T47D (cell line): ENCODE results near the gene DLGAP4.

Experiments used
- DNase-seq, 2 experiments: peaks; one replicate each; pipeline versions ENCODE4 v3.0.0 to v3.0.0-alpha.2; 2011 to 2012; ENCODE audit warnings: low read depth in 1 of 2, low spot score in 1 of 2
- JUND ChIP-seq: IDR thresholded peaks from 2 replicates; pipeline ENCODE4 v1.6.1; 2012; ENCODE audit warnings: low read depth
- in situ Hi-C: cut with HindIII; loops from 2 replicates; pipeline ENCODE4 v1.10.0; 2016; ENCODE audit warnings: low sequenced_read_pairs, low pct_unique_long_range_greater_than_20kb

The DLGAP4 gene

DNA sequence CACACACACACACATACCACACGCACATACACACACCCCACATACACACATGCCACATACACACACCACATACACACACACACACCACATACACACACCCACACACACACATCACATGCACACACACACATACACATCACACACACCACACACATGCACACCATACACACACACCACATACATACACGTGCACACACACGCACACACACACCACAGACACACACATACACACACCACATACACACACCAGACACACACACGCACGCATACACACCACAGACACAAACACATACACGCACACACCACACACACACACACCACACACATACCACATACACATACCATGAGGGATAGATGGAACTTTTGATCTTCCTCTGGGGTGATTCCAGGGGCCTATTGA is 90.2 kb downstream of the DLGAP4 start:
- no peak for DNase-seq
- TF ChIP-seq JUND, result no peak
- in situ Hi-C loops, result no loop called here

DNA sequence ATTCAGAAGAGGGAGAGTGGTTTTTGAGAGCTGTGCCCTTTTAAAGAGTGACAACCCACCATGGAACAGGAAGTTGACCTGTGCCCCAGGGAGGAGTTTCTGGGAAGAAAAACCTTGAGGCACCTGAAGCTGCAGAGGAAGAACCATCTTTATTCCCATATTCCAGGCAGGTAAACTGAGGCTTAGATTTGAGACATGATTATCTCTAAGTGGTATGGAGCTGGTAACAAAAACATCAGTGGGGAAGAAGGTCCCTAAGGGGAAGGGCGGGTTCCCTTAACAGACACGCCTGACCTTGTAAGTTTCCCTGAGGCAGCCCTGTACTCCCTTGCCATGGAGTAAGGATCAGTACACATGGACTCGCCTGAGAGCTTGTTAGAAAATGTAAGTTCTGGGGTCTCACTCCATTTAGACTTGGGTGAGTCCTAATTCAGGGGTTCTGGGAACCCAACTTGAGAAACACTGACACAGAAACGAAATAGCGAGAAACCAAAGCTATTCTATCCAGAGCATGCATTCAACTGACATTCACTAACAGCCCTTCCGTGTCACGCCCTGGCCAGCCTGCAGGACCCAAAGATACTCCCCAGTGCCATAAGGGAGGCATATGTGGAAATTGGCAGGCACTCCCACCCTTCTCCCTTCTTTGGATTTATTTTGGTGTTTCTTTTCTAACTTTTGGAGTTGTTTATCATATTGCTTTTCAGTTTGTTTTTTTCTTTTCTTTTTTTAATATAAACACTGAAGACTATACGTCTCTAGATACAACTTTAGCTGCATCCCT is 90.9 kb downstream of the DLGAP4 start:
- in situ Hi-C loops, result no loop called here
- no peak for TF ChIP-seq JUND
- DNase-seq, result no peak

DNA sequence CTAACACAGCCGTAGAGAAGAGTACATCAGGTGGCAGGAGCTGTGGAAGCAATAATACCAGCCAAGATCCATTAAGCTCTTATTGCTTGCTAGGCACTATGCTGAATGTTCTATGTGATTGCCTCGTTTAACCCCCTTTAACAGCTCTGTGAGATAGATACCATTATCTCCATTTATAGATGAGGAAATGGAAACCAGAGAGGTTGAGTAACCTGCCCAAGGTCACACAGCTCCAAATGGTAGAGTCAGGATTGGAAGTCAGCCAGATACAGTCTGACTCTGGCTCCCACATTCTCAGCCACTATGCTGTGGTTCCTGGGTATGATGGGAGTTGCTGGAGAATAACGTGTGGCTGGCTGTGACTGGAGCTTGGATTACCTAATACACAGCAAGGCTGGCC is 92.4 kb downstream of the DLGAP4 start:
- DNase-seq, result no peak
- no peak for TF ChIP-seq JUND
- in situ Hi-C loops, result no loop called here

DNA sequence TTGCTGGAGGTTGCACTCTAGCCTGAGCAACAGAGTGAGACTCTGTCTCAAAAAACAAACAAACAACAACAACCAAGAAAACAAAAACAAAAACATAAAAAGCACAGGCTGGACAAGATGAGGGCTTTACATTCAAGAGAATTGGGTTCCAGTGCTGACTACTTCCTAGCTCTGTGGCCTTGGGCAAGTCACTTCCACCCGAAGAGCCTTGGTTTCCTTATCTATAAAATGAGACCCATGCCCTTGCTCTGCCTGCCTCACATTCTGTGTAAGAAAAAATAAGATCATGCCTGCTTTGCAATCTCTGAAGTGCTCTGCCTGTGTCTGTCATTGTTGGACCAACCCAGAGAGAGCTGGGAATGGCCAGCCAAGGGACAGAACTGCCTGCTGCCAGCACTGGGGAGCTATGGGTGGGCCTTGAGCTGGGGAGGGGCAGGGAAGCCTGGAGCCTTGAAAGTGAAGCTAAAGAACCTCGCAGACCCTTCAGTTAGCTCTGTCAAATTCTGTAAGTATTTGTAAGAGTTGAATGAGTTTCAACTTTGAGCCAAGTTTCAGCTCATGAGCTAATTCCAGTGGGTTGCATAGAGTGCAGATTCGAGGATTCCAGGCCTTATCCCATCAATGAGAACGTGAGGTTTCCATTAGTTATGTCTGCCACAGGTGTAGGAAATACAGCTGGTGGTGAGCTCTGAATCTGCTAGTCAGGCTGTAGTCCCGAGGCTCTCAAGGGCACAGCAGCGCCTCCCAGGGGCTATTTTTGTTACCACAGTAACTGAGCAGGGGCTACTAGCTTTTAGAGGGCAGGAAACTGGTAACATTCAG is 93.2 kb downstream of the DLGAP4 start:
- peak; percentile 39 to 85 for DNase-seq

DNA sequence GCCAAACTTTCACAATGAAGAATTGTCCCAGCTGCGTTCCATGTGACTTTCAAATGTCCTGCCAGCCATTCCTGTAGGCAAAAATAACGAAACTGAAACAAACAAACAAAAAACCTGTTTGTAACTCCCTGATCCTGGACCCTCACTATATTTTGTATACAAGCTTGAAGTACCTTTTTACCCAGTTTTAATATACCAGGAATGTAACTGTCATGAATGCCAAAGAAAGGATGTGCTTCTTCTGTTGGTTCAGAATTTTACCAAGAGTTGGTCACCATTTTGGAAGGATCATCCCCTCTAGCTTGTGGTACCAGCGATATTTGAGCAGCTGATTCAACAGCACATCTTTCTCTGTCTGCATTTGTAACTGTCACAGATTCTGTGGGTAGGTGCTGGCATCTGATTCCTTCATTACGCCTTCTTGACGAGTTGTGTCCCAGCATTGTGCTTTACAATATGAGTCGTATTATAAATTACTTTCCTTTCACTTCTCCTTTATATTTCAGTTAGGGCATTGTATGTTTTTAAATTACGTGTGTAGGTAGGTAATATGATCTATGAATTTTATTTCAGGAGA is 93.9 kb downstream of the DLGAP4 start:
- in situ Hi-C loops, result no loop called here
- no peak for TF ChIP-seq JUND
- DNase-seq, result no peak

More for the DNA sequence above, 93.2 kb downstream of the DLGAP4 start:
- TF ChIP-seq JUND, result no peak
- in situ Hi-C loops, result no loop called here

DNA sequence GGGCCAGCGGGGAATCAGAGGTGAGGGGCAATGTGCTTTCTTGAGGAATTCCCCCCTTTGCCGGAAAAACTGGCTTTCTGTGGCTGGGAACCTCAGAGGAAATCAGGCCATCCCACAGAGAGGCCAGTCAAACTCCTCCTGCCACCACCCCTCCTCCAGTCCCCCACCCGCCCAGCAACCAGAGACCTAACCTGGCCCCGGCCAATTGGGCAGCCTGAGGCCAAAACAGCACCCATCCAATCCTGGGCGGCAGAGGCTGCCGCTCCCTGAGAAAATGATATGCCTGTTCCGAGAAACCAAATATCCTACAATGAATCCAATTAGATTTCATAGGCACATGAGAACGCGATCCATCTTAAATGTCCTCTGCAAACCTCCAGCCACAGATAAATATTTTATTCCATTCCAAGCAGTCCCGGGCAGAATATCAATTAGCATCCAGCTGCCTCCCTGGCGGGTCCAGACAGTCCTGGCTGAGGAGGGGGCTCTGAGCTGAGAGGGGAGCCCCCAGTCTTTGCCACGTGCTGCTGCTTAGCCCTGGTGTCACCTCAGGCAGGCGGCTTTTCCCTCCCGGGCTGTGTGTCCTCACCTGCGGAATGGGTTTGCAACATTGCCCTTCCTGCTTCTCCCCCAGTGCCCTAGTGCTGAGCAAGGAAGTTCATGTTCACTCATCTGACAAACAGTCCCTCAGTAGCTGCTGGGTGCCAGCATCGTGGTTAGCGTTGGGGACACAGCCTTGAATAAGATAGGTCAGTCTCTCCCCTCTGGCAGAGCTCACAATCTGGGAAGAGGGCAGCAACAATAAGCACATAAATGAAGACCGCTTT is 95.0 kb downstream of the DLGAP4 start:
- peak in 1 of 2 experiments; percentile 42 for DNase-seq
- in situ Hi-C loops, result no loop called here
- TF ChIP-seq JUND, result no peak

DNA sequence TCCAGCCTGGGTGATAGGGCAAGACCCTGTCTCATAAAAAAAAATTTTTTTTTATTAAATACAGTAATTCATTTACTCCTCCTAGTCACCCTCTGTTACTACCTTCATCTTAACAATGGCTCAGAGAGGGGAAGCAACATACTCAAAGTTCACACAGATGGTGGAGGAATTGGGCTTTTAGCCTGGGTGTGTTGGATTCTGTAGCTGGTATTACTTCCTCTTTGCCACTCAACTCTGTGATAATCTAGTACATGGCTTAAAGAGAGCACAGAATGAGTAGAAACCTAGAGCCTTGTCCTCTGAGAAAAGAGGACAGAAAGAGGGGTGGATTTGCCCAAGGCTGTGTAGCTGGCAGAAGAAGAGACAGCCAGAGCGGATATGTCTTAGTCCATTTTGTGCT is 96.6 kb downstream of the DLGAP4 start:
- in situ Hi-C loops, result no loop called here
- DNase-seq, result no peak
- TF ChIP-seq JUND, result no peak

DNA sequence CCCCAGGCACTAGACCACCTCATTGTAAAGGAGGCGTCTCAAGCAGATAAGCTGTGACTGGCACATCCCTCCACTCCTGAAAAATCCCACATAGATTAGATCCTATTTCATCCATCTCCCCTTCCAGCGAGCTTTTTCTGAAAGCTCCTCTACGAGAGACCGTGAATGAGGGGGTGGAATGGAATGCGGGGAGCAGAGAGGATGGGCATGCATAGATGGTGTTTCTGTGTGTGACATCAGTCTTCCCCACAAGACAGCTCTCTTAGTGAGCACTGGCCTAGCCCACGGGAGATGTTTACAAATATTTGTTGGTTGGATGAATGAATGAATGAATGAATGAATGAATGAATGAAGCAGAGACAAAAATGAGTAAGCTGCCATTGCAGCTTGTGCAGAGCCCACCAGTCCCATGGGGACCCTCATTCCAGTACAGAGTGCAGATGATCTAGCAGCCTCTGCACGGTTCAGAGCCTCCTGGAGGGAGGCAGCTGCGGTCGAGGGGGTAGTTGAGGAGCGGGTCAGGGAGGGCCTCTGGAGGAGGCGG is 98.4 kb downstream of the DLGAP4 start:
- in situ Hi-C loops, result no loop called here
- TF ChIP-seq JUND, result no peak
- DNase-seq, result no peak

DNA sequence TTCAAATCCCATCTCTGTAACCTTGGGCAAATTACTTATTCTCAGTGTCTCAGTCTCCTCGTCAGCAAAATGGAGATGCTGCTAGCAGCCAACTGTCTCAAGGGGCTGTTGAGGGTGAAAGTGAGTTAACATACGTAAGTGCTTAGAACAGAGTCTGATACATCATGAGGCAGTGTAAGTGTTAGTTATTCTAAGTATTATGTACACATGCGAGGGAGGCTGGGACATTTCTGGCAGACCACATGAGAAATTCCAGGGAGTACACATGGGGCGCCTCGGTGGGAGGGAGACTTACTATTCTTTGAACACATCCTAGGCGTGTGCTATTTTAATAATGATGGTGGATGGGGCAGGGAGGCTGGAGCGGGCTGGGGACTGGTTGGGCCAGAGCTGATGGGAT is 99.1 kb downstream of the DLGAP4 start:
- no peak for TF ChIP-seq JUND
- in situ Hi-C loops, result no loop called here
- DNase-seq, result no peak

DNA sequence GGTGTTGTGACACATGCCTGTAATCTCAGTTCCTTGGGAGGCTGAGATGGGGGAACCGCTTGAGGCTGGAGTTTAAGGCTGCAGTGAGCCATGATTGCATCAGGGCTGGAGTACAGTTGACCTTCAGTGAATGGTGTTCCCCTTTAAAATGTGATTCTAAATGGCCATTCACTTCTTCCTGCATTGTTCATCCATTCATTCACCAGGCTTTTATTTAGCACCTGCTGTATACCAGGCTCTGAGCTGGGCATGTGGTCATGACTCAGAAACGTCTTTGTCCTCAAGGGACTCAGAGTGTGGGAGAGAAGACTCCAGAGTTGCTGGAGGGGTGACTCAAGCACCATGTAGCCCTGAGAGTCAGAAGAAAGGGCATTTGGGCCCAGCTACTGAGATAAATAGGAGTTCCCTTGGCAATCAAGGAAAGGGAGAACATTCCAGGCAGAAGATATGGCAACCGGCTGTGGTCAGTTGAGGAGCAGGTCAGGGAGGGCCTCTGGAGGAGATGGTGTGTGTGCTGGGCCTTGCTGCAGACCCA is 101.1 kb downstream of the DLGAP4 start:
- no peak for TF ChIP-seq JUND
- in situ Hi-C loops, result no loop called here
- no peak for DNase-seq

DNA sequence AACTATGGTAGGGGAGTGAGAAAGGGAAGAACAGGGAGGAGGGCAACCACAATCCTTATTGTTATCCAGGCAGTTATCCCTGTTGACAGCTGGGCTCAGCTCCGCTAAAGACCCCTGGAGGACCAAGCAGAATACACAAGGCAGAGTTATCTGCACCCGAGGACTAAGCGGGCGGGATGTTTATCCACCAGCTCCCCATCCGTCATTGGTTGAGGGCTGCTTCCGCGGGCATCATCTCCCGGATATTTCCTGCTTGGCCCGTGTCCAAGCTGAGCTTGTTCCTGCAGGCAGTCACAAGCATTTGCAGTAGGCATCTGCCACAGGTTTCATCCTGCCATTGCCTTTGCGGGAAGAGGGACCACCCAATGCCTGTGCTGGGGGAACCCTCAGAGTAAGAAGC is 102.1 kb downstream of the DLGAP4 start:
- in situ Hi-C loops, result no loop called here
- peak; percentile 78 to 88 for DNase-seq
- TF ChIP-seq JUND, result no peak
